Measurements from ENCODE around the gene CD247.
A peak's percentile ranks its signal among the peaks of the same experiment; 100 is the strongest.

The CD247 gene

DNA sequence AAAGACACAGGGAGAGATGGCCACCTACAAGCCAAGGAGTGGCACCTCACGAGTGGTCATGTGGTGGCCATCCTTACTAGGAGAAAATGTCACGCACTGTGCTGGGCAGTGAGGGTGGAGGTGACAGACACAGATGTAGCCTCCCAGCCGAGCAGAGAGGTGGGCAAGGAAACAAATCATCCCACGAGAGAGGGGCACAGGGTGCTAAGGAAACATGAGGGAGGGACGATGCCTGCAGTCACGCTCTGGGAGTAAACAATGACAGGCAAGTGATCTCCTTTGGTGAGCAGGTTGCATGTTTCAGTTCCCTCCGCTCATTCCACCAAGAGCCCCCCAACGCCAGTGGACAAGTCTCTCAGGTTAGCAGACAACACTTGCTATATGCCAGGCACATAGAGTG lies 65.8 kb downstream of the CD247 start:
- Histone ChIP-seq H3K9ac (ENCODE audit: low read depth, low read length, poor library complexity, severe bottlenecking) (no peak overlapping the region), H3K36me3 (ENCODE audit: insufficient read depth, low read length) (peaks cover 5% of the 10 kb centered on the region; the same call in 1 of the 2 replicates), H3K9me3 (ENCODE audit: insufficient read depth, low read depth, low read length) (no peaks in the 10 kb centered on the region), H3K4me2 (ENCODE audit: low read depth, low read length, poor library complexity, severe bottlenecking) (no peak overlapping the region), H3K9me2 (replicated peaks; ENCODE audit: low read depth, low read length) (no peaks in the 10 kb centered on the region), H4K20me1 (ENCODE audit: insufficient read depth, low read length, poor library complexity, severe bottlenecking) (peaks cover 30% of the 10 kb centered on the region), H3K4me1 (ENCODE audit: insufficient read depth, low read length, poor library complexity, severe bottlenecking) (peaks cover 26% of the 10 kb centered on the region), H3K4me3 (ENCODE audit: low read length, poor library complexity, severe bottlenecking) (no peak overlapping the region), H2AFZ (ENCODE audit: low read length) (no peak overlapping the region), H3K79me2 (ENCODE audit: insufficient read depth, low read length) (peaks cover 51% of the 10 kb centered on the region), H3F3A (ENCODE audit: low read depth) (no peaks in the 10 kb centered on the region), H3K27me3 (ENCODE audit: insufficient read depth, low read length, poor library complexity, severe bottlenecking) (no peaks in the 10 kb centered on the region)
- TF ChIP-seq, protein P1, sequence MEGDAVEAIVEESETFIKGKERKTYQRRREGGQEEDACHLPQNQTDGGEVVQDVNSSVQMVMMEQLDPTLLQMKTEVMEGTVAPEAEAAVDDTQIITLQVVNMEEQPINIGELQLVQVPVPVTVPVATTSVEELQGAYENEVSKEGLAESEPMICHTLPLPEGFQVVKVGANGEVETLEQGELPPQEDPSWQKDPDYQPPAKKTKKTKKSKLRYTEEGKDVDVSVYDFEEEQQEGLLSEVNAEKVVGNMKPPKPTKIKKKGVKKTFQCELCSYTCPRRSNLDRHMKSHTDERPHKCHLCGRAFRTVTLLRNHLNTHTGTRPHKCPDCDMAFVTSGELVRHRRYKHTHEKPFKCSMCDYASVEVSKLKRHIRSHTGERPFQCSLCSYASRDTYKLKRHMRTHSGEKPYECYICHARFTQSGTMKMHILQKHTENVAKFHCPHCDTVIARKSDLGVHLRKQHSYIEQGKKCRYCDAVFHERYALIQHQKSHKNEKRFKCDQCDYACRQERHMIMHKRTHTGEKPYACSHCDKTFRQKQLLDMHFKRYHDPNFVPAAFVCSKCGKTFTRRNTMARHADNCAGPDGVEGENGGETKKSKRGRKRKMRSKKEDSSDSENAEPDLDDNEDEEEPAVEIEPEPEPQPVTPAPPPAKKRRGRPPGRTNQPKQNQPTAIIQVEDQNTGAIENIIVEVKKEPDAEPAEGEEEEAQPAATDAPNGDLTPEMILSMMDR (conservative IDR thresholded peaks at IDR 0.05; ENCODE audit: low read length): no peak

- H3K9me3 ChIP-seq (ENCODE audit: insufficient read depth, low read depth, low read length): no peaks in the 10 kb centered on the region
- no peaks in the 10 kb centered on the region; the same call in 1 of the 2 replicates for H3F3A ChIP-seq (ENCODE audit: low read depth)
- H3K4me3 ChIP-seq (ENCODE audit: low read length, poor library complexity, severe bottlenecking): no peak overlapping the region
- H3K9ac ChIP-seq (ENCODE audit: low read depth, low read length, poor library complexity, severe bottlenecking): no peak overlapping the region
- no peaks in the 10 kb centered on the region for H3K27me3 ChIP-seq (ENCODE audit: insufficient read depth, low read length, poor library complexity, severe bottlenecking)
- H4K20me1 ChIP-seq (ENCODE audit: insufficient read depth, low read length, poor library complexity, severe bottlenecking): peaks cover 28% of the 10 kb centered on the region
- peaks cover 6% of the 10 kb centered on the region; the same call in 1 of the 2 replicates for H3K36me3 ChIP-seq (ENCODE audit: insufficient read depth, low read length)
- H3K4me2 ChIP-seq (ENCODE audit: low read depth, low read length, poor library complexity, severe bottlenecking): no peak overlapping the region
- H3K4me1 ChIP-seq (ENCODE audit: insufficient read depth, low read length, poor library complexity, severe bottlenecking): peaks cover 21% of the 10 kb centered on the region
- no peak for TF ChIP-seq EZH2phosphoT487 (IDR thresholded peaks at IDR 0.05; ENCODE audit: borderline replicate concordance)
- TF ChIP-seq, protein P1 (conservative IDR thresholded peaks at IDR 0.05; ENCODE audit: low read length): no peak
- peaks cover 50% of the 10 kb centered on the region for H3K79me2 ChIP-seq (ENCODE audit: insufficient read depth, low read length)
- H3K9me2 ChIP-seq (replicated peaks; ENCODE audit: low read depth, low read length): no peaks in the 10 kb centered on the region
- no peak overlapping the region for H2AFZ ChIP-seq (ENCODE audit: low read length)
These were observed 67.5 kb downstream of the CD247 start for GRCh38 chr1:167450843-167451242.

GRCh38 chr1:167447521-167448136 lies 70.7 kb downstream of the CD247 start:
- Histone ChIP-seq H3K4me3 (ENCODE audit: low read length, poor library complexity, severe bottlenecking) (no peak overlapping the region), H3K9ac (ENCODE audit: low read depth, low read length, poor library complexity, severe bottlenecking) (no peak overlapping the region), H3K9me3 (ENCODE audit: insufficient read depth, low read depth, low read length) (no peaks in the 10 kb centered on the region), H4K20me1 (ENCODE audit: insufficient read depth, low read length, poor library complexity, severe bottlenecking) (peaks cover 19% of the 10 kb centered on the region), H3K27me3 (ENCODE audit: insufficient read depth, low read length, poor library complexity, severe bottlenecking) (no peaks in the 10 kb centered on the region), H3F3A (ENCODE audit: low read depth) (no peaks in the 10 kb centered on the region; the same call in 1 of the 2 replicates), H2AFZ (ENCODE audit: low read length) (no peak overlapping the region), H3K4me2 (ENCODE audit: low read depth, low read length, poor library complexity, severe bottlenecking) (peak overlapping the region; percentile 19), H3K9me2 (replicated peaks; ENCODE audit: low read depth, low read length) (no peaks in the 10 kb centered on the region), H3K36me3 (ENCODE audit: insufficient read depth, low read length) (peaks cover 19% of the 10 kb centered on the region; the same call in 1 of the 2 replicates), H3K79me2 (ENCODE audit: insufficient read depth, low read length) (peaks cover 30% of the 10 kb centered on the region; the same call in 1 of the 2 replicates), H3K4me1 (ENCODE audit: insufficient read depth, low read length, poor library complexity, severe bottlenecking) (peaks cover 13% of the 10 kb centered on the region)
- no peak for TF ChIP-seq EZH2phosphoT487 (IDR thresholded peaks at IDR 0.05; ENCODE audit: borderline replicate concordance)
- TF ChIP-seq, protein P1 (conservative IDR thresholded peaks at IDR 0.05; ENCODE audit: low read length): no peak
